ENCODE data around the gene PSD4.

The PSD4 gene

GRCh38 chr2:113185664-113186432 lies 12.1 kb downstream of the PSD4 start:
- no peak for DNase-seq

GRCh38 chr2:113186433-113186796 lies 12.6 kb downstream of the PSD4 start:
- no peak for DNase-seq

GRCh38 chr2:113187771-113188170 lies 14.0 kb downstream of the PSD4 start:
- DNase-seq = no peak

GRCh38 chr2:113190871-113191270 lies 17.1 kb downstream of the PSD4 start:
- DNase-seq = no peak

GRCh38 chr2:113192459-113193100 lies 18.8 kb downstream of the PSD4 start:
- no peak for DNase-seq

- DNase-seq = no peak
Observed at GRCh38 chr2:113195923-113196501, 22.2 kb downstream of the PSD4 start.

GRCh38 chr2:113196839-113197238 lies 23.1 kb downstream of the PSD4 start:
- no peak for DNase-seq

GRCh38 chr2:113197347-113198047 lies 23.7 kb downstream of the PSD4 start:
- no peak for DNase-seq

GRCh38 chr2:113198048-113198789 lies 24.4 kb downstream of the PSD4 start:
- DNase-seq = no peak

GRCh38 chr2:113198790-113199612 lies 25.2 kb downstream of the PSD4 start:
- peak; percentile 27 for DNase-seq

- no peak for DNase-seq
Observed at GRCh38 chr2:113200236-113200635, 26.5 kb downstream of the PSD4 start.

GRCh38 chr2:113200736-113201490 lies 27.1 kb downstream of the PSD4 start:
- DNase-seq = no peak

- DNase-seq = no peak
Observed at GRCh38 chr2:113201496-113202304, 27.9 kb downstream of the PSD4 start.

- DNase-seq = no peak
Observed at GRCh38 chr2:113202305-113203216, 28.8 kb downstream of the PSD4 start.

GRCh38 chr2:113203217-113203530 lies 29.4 kb downstream of the PSD4 start:
- DNase-seq = no peak

- no peak for DNase-seq
Observed at GRCh38 chr2:113203901-113204519, 30.2 kb downstream of the PSD4 start.

GRCh38 chr2:113206251-113206650 lies 32.5 kb downstream of the PSD4 start:
- no peak for DNase-seq

GRCh38 chr2:113207021-113207420 lies 33.2 kb downstream of the PSD4 start:
- no peak for DNase-seq

- no peak for DNase-seq
Observed at GRCh38 chr2:113208396-113208795, 34.6 kb downstream of the PSD4 start.
